UCSD-AML1 (cell line): Measurements from ENCODE around the gene WBP2NL.

Experiments used
- DNase-seq: peaks from one replicate; lab custom pipeline; 2025; ENCODE audit not compliant: unreplicated experiment; lab: John Stamatoyannopoulos, UW

WBP2NL gene

DNA sequence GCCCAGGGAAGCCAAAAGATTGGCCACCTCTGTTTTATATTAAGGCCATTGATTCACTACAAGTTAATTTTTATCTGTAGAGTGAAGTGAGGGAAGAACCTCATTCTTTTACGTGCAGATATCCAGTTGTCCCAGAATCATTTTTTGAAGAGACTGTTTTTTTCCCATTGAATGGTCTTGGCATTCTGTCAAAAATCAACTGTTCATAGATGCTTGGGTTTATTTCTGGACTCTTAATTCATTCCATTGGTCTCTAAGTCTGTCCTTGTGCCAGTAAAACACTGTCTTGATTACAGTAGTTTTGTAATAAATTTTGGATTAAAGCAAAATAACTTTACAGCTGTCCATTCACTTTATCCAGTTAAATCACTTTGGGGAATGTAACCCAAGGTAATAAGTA lies 26.8 kb downstream of the WBP2NL start:
- DNase-seq: no peak

DNA sequence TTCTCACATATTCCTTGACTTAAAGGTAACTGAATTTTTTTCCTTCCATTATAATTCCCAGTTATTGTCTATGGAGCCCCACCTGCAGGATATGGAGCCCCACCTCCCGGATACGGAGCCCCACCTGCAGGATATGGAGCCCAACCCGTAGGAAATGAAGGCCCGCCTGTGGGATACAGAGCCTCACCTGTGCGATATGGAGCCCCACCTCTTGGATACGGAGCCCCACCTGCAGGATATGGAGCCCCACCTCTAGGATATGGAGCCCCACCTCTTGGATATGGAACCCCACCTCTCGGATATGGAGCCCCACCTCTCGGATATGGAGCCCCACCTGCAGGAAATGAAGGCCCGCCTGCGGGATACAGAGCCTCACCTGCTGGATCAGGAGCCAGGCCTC lies 28.1 kb downstream of the WBP2NL start:
- DNase-seq: no peak

DNA sequence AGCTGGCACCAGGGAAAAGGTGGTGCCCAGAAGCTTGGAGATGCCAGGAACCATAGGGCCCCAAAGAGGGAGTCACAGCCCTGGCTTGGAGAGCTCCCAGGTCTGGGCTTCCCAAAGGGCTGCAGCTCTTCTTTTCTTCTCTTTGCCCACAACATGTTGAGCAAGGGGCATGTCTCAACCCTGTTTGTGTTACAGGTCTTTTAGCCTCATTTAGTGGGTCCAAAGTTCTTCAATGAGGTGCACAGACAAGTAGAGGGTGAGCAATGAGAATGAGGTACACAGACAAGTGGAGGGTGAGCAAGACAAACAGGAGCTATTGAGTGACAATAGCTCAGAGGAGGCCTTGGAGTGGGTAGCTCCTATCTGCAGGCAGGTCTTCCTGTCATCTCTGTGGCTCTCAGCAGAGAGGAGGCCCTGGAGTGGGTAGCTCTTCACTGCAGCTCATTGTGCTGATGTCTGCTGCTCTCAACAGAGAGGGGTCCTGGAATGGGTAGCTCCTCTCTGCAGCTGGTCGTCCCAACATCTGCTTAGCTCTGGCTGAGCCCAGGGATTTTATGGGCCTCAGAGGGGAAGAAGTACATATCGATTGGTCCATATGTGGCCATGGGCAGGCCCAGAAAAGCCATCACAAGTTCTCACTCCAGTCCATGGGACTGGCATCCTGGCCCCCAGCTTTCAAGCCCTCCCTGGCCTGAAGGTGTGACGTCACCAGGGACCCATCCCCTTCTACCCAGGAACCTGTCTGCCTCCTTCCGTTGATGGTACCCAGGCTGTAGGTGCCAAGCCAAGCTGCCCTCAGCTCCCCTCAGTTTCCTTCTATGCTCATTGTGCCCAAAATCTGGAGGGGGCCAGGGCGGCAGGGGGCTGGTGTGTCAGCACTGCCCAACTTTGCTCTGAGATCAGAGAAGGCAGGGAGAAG lies 34.9 kb downstream of the WBP2NL start:
- DNase-seq: no peak

DNA sequence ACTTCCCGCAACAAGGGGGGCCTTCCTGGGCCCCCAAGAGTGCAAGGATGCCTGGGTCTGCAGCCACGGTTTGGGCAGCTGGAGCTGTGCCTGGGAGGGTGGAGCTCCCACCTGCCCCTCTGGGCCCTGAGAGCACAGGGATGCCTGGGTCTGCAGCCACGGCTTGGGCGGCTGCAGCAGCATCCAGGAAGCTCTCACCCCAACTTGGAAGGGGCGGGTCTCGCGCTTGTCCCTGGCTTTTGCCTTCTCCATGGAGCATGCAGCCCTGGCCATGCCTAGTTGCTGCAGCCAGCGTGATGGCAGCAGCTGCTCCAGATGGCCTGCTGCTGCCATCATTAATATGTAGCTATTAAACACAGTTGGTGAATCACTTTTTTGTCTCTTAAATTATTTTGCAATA lies 36.7 kb downstream of the WBP2NL start:
- no peak for DNase-seq

DNA sequence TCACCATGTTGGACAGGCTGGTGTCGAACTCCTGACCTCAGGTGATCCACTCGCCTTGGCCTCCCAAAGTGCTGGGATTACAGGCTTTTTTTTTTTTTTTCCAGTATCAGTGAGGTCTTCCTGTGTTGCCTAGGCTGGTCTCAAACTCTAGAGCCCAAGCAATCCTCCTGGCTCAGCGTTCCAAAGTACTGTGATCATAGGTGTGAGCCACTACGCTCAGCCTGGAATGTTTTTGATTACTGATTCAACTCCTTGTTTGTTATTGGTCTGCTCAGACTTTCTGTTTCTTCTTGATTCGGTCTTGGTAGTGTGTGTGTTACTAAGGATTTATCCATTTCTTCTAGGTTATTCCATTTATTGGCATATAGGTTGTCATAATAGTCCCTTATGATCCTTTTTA lies 40.7 kb downstream of the WBP2NL start:
- no peak for DNase-seq

DNA sequence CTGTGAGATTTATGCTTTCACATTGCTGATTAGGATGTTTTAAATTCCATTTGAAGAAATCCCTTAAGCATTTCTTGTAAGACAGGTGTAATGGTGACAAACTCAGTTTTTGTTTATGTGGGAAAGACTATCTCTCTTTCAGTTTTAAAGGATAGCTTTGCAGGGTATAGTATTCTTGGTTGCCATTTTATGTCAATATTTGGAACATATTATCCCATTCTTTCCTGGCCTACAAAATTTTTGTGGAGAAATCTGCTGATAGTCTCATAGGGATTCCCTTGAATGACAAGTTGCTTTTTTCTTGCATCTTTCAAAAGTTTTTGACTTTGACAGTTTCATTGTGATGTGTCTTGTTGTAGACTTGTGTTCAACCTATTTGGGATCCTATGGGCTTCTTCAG lies 43.2 kb downstream of the WBP2NL start:
- DNase-seq: no peak

DNA sequence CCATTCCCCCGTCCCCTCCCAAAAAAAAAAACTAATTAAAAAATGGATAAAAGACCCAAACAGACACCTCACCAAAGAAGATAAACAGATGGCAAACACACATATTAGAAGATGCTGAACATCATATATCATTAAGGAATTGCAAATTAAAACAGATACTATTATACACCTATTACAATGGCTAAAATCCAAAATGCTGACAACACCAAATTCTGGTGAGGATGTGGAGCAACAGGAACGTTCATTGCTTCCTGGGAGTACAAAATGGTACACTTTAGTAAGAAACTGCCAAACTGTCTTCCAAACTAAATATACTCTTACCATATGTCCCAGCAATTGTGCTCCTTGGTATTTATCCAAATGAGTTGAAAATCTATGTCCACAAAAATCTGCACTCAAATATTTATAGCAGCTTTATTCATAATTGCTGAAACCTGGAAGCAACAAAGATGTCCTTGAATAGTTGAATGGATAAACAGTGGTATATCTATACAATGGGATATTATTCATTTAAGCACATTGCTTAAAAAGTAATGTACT lies 52.1 kb downstream of the WBP2NL start:
- DNase-seq: no peak

DNA sequence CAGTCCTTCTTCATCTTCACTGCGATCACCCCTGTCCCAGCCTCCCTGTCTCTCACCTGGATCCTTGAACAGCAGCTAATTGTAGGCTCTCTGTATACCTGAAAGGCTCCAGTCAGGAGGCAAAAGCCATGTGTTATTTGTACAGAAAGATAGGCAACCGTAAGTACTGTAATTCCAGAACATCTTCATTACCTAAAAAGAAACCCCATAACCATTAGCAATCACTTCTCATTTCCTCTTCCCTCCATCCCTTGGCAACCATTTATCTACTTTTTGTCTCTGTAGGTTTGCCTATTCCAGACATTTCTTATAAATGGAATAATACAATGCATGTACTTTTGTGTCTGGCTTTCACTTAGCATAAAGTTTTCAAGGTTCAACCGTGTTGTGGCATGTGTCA lies 54.2 kb downstream of the WBP2NL start:
- DNase-seq: no peak

DNA sequence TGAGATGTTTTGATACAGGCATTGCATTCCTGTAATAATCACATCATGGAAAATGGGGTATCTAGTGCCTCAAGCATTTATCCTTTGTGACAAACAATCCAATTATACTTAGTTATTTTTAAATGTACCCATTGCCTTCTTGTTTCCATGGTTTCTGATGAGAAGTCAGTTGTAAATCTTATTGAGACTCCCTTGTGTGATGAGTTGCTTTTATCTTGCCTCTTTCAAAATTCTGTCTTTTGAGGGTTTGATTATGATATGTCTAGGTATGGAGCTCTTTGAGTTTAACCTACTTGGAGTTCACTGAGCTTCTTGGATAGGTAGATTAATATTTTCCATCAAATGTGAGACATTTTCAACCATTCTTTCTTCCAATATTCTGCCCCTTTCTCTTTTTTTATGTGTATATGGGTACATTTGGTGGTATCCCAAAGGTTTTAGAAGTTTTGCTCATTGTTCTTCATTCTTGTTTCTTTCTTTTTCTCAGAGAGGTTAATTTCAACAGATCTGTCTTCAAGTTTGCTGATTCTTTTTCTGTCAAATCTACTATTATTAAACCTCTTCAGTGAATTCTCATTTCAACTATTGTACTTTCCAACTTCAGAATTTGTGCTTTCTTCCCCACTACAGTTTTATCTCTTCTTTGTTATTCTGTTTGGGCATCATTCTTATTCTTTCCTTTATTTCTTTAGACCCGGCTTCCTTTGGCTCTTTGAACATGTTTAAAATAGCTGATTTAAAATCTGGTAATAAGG lies 58.3 kb downstream of the WBP2NL start:
- no peak for DNase-seq

DNA sequence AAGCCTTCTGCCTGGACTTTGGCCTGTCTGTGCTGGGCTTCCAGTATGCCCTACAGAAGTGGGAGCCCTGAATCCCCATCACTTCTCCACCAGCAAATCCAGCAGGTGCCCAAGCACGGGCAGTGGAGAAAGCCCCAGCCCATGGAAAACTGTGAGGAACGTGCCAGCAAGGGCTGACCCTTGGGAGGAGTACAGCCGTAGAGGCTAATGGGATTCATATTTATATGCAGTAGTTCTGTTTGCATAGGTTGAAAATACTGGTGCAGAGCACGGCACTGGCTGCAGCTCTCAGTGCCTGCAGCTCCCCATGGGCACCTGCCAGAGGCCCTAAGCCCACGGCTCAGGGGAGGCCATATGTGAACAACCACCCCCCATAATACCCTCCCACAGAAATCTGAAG lies 61.9 kb downstream of the WBP2NL start:
- no peak for DNase-seq

DNA sequence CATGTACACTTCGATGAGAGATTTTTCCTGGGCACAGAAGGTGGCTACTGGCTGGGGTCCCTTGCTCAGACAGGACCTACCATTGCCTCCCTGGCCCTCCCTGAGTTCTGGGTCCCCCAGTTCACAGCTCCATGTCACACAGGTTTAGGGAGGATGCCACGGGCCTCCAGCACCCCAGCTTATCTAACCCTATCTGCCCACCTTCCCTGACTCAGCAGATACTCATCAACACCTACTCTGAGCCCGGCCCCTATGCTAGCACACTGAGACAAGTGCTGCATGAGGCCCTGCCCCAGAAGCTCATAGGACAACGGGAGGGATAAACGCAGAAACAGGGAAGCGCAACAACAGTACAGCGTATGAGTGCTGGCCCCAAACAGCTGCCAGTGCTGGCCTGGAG lies 62.5 kb downstream of the WBP2NL start:
- no peak for DNase-seq

DNA sequence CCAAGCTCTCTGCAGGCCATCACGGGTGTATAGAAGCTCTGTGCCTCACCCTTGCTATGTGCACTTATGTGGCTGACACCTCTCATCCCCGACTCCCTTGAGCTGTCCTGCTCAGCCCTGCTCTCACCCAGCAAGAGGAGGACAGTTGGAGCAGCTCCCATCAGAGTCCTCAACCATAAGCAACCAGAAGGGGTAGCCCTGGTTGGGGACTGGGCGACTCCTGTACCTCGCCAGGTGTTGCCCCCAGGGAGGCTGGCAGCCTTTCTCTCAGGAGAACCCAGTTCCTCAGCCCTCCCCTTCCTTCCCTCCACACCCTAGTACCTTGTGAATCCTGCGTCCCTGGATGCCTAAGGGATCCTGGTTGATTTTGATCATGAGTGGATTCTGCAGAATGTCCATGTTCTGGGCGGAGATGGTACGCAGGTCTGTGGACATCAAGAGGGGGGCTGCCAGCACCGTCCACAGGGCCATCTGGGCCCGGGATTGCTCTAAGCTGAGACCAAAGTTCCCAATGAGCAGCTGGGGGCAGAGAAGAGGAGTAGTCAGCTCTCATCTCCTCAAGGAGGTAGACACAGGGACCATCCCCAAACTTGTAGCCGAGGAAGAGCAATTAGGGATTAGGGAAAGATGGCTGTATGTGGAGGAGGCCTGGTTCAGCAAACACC lies 64.0 kb downstream of the WBP2NL start:
- no peak for DNase-seq

DNA sequence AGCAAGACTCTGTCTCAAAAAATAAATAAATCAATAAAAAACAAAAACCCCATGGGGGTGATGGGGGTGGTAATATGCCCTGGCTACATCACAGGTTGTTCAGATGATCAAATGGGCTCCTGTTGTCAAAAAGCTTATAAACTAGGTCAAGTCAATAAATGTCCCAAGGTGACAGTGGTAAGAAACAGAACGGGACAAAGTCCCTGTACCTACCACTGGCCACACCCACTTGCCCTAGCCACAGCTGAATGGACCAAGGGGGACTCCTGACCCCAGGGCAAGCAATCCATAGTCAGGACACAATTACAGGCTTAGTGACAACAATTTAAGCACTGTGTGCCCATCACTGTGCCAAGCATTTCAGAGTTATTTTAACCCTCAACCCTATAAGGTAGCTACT lies 66.0 kb downstream of the WBP2NL start:
- DNase-seq: no peak

DNA sequence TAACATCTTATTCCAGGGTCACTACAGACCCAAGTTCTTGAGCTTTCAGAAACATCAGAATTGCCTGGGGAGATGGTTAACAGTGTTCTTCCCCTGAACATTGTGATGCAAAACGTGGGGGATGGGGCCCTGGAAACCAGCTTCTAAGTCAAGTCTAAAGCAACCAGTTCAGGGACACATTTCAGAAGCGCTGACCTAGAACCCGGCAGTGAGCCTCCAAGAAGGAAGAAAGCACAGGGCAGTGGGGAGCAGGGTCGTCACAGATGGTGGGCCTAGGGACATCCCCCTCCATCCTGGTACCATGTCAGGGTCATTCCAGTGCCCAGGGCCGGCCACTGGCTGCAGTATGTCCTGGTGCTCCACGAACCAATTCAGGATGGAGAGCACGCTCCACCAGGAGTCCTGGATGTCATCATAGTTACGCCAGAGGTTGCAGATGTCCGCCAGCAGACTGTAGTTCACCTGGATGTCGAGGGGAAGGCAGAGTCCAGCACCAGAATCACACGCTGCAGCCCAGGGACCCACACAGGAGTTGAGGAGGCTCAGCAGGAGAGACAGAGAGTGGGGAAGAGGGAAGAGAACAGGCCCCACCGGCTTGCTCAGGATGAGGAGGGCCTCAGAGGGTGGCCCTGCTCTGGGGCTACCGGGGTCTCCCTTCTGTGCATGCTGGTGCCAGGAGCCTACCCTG lies 67.0 kb downstream of the WBP2NL start:
- DNase-seq: no peak

DNA sequence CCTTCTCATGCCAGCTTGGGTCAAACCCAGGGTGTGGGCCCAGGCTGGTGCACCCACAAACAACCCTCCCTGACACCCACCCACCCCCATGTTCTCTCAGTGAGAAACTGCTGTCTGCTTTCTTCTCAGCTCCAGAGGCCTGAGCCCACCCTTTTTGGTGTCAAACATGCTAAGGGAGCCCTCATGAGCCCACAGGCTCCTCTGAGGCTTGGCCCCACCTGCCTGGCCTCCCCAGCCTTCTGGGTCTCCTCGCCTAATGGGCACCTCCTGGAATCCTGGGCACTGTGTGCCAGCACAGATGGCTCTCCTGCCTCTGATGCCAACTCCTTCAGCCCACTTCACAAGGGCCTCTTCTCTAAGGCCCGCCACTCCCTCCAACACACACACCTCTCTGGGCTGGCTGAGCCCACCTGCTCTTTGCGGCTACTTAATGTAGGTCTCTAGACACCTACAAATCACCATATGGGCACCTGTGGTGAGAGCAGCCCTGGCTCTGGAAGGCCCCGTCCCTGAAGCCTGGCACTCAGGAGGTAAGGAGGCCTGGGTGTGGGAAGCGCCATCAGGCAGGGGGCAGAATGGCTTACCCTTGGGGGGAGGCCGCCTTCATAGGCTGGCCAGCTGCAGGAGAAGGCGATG lies 67.7 kb downstream of the WBP2NL start:
- DNase-seq: no peak

DNA sequence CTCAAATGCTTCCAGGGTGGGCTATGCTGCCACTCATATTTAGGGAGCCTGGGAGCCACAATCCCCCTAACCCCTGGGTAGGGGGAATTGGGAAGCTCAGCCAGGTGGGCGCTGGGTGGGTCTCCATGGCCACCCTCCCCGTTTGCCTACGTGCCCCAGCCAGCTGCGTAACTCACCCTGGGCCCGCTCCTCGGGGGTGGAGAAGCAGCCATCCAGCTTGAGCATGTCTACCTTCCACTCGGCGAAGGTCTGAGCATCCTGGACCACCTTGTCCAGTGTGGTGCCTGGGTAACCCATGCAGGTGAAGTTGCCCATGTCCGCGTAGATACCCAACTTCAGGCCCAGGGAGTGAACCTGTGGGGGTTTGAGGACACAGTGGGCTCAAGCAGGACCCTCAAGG lies 68.3 kb downstream of the WBP2NL start:
- DNase-seq: no peak

DNA sequence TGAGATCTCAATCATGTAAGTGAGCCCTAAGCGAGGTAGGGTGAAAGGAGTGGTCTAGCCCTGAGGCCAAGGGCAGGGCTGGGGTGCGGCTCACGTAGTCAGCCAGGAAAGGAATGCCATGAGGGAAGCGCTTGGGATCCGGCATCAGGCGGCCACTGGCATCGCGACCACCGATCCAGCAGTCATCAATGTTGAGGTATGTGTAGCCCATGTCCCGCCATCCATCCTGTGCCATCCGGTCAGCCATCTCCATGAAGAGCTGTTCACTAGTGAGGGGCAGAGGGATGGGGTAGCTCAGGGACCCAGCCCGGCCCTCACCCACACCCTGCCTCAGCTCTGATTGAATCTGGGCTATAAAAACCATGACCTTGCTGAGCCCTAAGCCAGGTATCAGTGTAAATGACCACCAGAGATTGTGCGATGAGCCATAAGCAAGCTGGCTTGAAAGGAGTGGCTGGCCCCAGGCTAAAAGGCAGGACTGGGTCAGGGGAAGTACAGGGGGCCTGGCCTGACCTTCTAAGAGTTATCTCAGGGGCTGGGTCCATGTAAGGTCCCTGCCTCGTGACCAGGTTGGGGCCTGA lies 69.2 kb downstream of the WBP2NL start:
- no peak for DNase-seq

DNA sequence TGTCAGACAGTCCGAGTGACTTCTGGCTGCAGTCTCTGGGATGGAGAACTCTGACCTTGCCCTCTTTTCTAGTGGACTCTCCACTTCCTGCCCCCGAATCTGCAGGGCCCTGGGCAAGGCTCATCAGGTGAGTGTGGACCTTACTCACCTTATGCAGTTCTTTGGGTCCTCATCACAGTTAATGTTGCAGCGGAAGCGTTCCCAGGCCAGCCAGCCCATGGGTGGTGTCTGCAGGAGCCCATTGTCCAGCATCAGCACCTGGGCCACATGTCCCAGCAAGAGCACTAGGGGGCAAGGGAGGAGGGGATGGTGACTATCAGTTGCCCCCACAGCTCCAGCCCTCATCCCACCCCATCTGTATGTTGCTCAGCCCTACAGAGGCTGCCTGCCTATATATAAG lies 69.7 kb downstream of the WBP2NL start:
- DNase-seq: no peak

DNA sequence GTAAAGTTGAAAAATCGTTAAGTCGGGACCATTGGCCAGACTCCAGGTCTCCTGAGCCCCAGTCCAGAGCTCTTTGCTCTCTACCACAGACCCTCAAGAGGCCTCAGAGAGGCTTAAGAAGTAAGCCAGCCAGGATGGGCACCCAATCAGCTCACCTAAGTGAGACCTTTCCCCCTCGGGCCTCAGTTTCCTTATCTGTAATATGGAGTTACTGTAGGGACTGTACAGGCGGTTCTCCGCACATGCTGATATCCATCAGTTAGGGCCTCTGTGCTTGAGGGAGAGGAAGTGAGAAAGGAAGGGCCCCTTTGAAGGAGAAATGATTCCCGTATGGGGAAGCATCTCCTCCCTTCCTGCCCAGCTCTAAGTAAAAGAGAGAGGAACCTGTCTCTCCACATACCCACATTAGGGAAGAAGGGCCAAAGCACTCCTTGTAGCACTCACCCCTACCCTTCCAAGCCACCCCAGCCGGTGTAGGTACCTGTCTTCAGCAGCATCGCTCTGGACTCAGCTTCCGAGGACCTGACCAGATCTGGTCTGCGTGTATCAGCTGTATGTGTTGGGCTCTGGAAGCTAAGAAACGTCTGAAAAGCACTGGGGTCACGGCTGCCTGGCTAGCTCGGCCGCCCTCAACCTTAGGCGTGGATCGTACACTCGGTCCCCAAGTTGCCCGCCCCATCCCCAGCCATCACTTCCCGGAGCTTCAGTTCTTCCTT lies 71.4 kb downstream of the WBP2NL start:
- no peak for DNase-seq
